SK-MEL-5 (cell line): ENCODE data around the gene XRRA1. TPM values are rescaled to one million over a fixed set of nuclear protein-coding genes. Genes with fewer than 3 reads are reported as not detected.

Experiments used
- DNase-seq: peaks from one replicate; pipeline ENCODE4 v3.0.0-alpha.2; 2016; ENCODE audit warnings: low read depth, low spot score
- in situ Hi-C: cut with HindIII; loops from 2 replicates; pipeline ENCODE4 v1.10.0; 2016; ENCODE audit warnings: low sequenced_read_pairs, high pct_unique_total_duplicates, low pct_unique_long_range_greater_than_20kb
- total RNA-seq: library from RNA; depleted of rRNA; stranded (reverse); fragments of >200 nt; shearing (Covaris generic); gene quantifications from 2 replicates; pipeline ENCODE4 v1.2.3, GENCODE V29; 2014

Gene XRRA1
- total RNA-seq, 1 experiment from 2014 or later: 25.5 TPM

DNA sequence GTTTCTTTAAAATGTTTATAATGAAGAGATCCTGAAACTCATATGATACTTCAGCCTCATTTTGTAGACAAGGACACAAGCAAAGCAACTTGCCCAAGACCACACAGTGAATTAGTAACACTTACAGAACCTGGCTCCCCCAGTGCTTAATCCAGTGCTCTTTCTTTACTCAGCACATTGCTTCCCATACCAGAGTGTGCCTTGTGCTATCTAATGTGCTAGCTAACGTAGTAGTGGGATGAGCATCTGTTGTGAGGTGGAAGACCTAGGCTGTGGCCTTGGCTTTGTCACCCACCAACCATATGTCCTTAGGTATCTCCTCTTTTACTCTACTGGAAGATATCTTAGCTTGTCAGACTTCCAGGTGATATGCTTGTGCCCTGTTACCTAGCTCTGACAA lies 5.3 kb upstream of the XRRA1 start:
- in situ Hi-C loops: no loop called here

DNA sequence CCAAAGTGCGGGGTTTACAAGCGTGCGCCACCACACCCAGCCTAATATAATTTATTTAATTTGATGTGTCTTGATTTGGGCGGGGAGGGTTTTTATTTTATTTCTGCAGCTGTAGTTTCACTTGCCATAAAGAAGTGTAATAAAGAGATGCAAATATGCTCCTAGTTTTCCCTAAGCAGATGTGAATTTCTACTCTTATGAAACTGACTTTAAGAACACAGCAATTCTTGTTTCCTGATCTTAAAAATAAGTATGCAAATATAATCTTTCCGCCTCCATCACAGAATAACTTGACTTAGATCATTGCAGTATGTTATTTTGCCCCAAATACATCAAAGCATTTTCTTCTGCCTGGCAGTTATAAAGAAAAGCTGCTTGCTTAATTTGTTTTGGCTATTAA lies 4.6 kb upstream of the XRRA1 start:
- in situ Hi-C loops: no loop called here
- DNase-seq: no peak

More for the DNA sequence above, 5.3 kb upstream of the XRRA1 start:
- DNase-seq: no peak

DNA sequence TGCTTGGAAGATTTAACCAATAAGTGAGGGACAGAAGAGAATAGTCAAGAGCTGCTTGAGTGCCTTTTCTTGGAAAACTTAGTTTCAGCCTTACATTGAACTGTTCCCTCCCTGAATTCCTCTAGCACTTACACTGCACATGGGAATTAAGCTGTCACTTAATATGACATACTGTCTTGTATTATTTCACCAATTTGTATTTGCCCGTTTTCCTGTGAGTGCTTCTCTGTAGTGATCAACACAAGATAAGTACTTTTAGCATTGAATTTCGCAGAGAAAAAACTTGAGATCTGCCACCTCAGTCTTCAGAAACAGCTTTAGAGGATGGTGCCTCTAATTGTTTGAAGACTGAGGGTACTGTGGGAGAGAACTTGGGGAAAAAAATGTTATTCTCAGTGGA lies 3.9 kb upstream of the XRRA1 start:
- in situ Hi-C loops: no loop called here
- no peak for DNase-seq

DNA sequence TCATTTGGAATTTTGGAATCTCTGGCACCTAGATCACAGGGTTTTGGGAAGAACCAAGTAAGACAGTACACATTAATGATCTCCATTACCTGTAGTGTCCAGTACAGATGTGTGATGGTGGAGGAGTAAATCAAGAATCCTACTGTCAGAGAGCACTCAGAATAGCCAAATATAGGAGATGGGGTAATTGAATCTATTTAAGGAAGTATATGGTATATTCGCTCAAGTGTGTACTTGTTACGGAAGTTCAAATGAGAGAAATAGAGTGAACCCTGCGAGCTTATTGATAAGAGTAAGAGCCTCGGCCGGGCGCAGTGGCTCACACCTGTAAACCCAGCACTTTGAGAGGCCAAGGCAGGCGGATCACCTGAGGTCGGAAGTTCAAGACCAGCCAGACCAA lies 2.3 kb upstream of the XRRA1 start:
- DNase-seq: no peak
- in situ Hi-C loops: no loop called here

DNA sequence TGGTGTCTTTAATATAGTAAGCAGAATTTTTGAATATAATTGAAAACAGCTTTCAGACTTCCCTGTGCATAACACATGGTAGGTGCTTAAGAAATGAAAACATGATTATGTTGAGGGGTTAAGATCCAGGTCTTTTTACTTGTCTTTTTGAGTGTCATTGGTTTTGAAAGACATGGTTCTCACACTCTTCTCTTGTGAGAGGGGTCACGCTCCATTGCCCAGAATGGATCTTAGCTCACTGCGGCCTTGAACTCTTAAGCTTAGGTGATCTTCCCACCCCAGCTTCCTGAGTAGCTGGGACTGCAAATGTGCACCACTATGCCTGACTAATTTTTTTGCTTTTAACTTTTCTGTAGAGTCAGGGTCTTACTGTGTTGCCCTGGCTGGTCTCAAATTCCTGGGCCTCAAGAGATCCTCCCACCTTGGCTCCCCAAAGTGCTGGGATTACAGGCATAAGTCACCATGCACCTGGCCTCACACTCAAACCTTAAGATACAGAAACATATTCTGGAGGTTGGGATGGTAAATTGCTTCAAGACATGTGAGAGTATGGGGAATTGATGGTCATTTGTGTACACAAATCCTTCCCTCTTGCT lies 1.6 kb upstream of the XRRA1 start:
- in situ Hi-C loops: no loop called here
- no peak for DNase-seq

GRCh38 chr11:74949753-74950137 lies 854 bp upstream of the XRRA1 start:
- DNase-seq: no peak
- in situ Hi-C loops: no loop called here

DNA sequence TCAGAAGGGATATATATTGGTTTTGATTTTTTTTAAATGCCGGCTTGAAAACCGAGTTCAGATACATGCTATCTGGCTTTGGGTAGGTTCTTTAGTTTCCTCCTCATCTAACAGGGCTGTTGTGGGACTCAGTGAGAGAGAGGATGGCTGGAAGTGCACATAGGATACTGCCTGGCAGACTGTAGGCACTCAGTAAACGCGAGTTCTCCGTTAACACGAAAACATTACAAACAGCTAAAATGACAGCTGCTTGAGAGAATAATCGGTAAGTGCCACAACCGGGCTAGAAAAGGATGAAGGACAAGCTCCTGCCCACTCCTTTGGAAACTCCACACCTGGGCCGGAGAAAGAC lies 369 bp downstream of the XRRA1 start:
- DNase-seq: peak; percentile 45

GRCh38 chr11:74942073-74942759 lies 6.7 kb downstream of the XRRA1 start:
- no peak for DNase-seq
- in situ Hi-C loops: no loop called here

More for the DNA sequence above, 369 bp downstream of the XRRA1 start:
- in situ Hi-C loops: no loop called here

DNA sequence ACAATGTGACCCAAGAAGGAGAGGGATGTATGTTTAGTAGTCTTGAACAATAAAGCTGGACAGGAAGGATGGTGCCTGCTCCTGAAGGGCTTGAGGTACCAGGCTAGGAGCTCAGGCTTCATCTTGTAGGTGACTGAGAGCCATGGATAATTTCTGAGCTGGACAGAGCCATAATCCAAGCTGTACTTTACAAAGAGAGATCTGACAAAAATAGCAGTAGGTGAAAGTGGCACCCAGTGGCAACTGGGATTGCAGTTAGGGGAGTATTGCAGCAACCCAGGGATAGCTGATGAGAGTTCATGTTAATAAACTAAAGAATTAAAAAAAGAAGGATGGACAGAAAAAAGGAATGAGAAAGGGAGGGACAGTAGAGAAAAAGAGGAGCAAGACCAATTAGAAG lies 7.4 kb downstream of the XRRA1 start:
- DNase-seq: no peak
- in situ Hi-C loops: no loop called here

- in situ Hi-C loops: no loop called here
- no peak for DNase-seq
These were observed 11.0 kb downstream of the XRRA1 start for GRCh38 chr11:74937696-74938475.

DNA sequence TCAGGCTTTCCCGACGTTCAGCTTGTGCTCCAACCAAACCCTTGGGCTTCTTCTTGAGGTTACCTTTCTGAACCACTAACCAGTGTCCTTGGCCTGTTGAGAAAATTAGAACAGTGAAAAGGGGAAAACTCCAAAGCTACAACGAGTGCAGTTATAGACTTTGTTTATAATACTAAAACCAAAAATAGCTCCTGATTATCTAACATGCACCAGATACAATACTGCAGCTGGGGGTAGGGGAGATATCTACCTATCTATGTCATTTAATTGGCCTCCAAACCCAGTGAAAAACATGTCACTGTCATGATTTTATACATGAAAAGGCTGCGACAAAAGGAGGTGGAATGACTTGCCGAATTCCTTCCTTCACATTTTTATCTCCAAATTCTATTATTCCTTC lies 11.9 kb downstream of the XRRA1 start:
- in situ Hi-C loops: no loop called here
- no peak for DNase-seq

- in situ Hi-C loops: no loop called here
These were observed 12.8 kb downstream of the XRRA1 start for GRCh38 chr11:74936087-74936486.

GRCh38 chr11:74935285-74935684 lies 13.6 kb downstream of the XRRA1 start:
- DNase-seq: no peak
- in situ Hi-C loops: no loop called here

More at GRCh38 chr11:74936087-74936486, 12.8 kb downstream of the XRRA1 start:
- no peak for DNase-seq

DNA sequence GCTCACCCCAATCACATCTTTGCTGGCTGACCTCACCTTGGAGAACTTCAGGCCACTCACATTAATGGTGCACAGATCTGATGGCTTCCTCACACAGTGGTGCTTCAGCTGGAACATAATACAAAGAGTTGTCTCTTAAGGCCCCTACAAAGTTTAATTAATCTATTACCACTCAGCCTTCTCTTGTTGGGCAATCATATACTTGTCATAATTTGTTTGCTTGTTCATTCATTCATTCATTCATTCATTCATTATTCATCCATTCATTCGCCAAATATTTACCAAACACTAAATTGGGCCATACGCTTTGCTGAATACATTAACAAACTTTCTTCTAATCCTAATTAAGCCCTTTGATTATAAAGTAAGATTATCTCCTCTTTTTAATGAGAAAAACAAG lies 15.1 kb downstream of the XRRA1 start:
- no peak for DNase-seq
- in situ Hi-C loops: no loop called here

- in situ Hi-C loops: no loop called here
- no peak for DNase-seq
These were observed 16.1 kb downstream of the XRRA1 start for GRCh38 chr11:74932797-74933196.

GRCh38 chr11:74932169-74932568 lies 16.7 kb downstream of the XRRA1 start:
- in situ Hi-C loops: no loop called here
- DNase-seq: no peak

DNA sequence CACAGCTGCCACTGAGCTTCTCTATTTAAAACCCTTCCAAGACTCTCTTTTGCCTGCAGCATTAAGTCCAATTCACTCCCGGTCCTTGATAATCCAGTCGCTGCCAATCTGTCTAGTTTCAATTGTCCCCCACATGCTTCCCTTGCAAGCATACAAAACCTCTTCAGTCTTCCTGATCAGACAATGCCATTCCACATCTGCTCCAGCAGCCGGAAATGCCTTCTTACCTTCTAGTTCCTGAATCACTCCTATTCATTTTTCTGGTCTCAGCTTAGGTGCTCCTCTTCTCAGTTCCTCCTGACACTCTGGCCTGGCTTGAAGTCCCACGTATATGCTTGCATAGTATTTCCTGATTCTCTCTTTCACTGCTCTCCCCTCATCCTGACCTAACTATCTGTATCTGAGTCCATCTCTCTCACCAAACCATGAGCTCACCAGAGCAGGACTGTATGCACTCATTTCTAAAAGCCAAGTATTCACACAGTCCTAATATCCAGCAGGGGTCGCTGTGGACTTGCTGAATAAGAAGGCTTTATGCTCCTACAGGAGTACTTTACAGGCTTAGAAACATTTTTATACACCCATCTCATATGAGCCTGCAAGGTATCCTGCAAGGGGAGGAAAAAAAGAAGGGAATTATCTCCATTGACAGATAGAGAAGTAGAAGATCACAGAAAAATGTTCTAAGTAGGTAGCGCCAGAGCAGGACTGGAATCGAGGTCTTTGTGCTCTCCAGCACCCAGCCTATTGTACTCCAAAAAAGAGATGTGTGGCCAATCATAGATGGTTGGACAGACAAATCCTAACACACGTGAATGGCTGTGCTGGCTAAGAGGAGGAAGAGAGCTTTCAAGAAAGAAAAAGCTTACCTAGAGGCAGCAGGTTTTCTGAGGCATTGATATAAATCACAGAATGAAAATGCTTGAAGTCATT lies 19.2 kb downstream of the XRRA1 start:
- peak; percentile 99 for DNase-seq
- in situ Hi-C loops: no loop called here

GRCh38 chr11:74927496-74927895 lies 21.4 kb downstream of the XRRA1 start:
- in situ Hi-C loops: no loop called here
- no peak for DNase-seq
